ENCODE measurements around the gene KMT2E.

DNA sequence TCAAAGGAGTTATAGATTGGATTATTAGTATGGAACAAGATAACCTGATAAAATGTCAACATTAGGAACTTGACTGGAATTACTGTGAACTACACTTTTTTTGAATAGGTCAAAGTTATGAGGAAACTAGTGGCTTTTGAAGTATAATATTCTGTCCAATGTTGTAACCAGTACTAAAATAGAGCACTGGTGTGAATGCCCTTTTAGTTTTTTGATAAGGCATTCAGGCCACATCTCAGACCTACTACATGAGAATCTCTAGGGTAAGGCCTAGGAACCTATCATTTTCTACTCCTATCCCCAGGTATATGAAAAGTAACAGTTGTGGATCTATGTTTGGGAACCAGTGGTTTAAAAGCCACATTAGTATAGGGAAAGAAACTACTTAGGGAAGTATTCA is 16.4 kb downstream of the KMT2E start:
- no peak for TF ChIP-seq EZH2 (IDR thresholded peaks at IDR 0.05; ENCODE audit: borderline replicate concordance, insufficient read depth, low read depth, low read length, poor library complexity, severe bottlenecking)
- TF ChIP-seq, protein P1, sequence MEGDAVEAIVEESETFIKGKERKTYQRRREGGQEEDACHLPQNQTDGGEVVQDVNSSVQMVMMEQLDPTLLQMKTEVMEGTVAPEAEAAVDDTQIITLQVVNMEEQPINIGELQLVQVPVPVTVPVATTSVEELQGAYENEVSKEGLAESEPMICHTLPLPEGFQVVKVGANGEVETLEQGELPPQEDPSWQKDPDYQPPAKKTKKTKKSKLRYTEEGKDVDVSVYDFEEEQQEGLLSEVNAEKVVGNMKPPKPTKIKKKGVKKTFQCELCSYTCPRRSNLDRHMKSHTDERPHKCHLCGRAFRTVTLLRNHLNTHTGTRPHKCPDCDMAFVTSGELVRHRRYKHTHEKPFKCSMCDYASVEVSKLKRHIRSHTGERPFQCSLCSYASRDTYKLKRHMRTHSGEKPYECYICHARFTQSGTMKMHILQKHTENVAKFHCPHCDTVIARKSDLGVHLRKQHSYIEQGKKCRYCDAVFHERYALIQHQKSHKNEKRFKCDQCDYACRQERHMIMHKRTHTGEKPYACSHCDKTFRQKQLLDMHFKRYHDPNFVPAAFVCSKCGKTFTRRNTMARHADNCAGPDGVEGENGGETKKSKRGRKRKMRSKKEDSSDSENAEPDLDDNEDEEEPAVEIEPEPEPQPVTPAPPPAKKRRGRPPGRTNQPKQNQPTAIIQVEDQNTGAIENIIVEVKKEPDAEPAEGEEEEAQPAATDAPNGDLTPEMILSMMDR (IDR thresholded peaks at IDR 0.05): no peak
